ENCODE data around the gene ZSCAN16. TPM values are rescaled to one million over a fixed set of nuclear protein-coding genes. Genes with fewer than 3 reads are reported as not detected.

Gene ZSCAN16
- total and polyA plus RNA-seq, 2 of the 13 experiments (the other 11 are each of a cell fraction or from before 2014, with no cell fraction given), result 5.7 to 12.7 TPM

GRCh38 chr6:28161410-28162079 lies 37.1 kb downstream of the ZSCAN16 start (continued):
- peak; percentile 68 for TF ChIP-seq ZNF772 (CRISPR knock-in tag; IDR thresholded peaks at IDR 0.05)
- TF ChIP-seq TFAP4 (IDR thresholded peaks at IDR 0.05; ENCODE audit: borderline replicate concordance, low read depth), result 0 out of 2 replicates have a peak, but pooled peaks have one; percentile 38
- TF ChIP-seq ZNF777 (CRISPR knock-in tag; IDR thresholded peaks at IDR 0.05), result 0 out of 2 replicates have a peak, but pooled peaks have one; percentile 24
- TF ChIP-seq RBM22 (optimal IDR thresholded peaks at IDR 0.05; ENCODE audit: low read length), result peak; percentile 37
- no peak for TF ChIP-seq SUZ12 (IDR thresholded peaks at IDR 0.05; ENCODE audit: low read depth, low read length)
- no peak for TF ChIP-seq SP5 (CRISPR knock-in tag; IDR thresholded peaks at IDR 0.05; ENCODE audit: borderline replicate concordance, low read depth)
- peak; percentile 66 for TF ChIP-seq ZNF407 (CRISPR knock-in tag; IDR thresholded peaks at IDR 0.05; ENCODE audit: not compliant biosample characterization)
- peak; percentile 47; the same call in 1 of the 2 replicates for TF ChIP-seq ESRRA (CRISPR knock-in tag; IDR thresholded peaks at IDR 0.05; ENCODE audit: low read depth)
- peak; percentile 92 to 99 for TF ChIP-seq POLR2A (IDR thresholded peaks at IDR 0.05; ENCODE audit: insufficient read depth in 1 of 2, low read depth in 2 of 2, low read length in 2 of 2)
- peak; percentile 20; the same call in 1 of the 2 replicates for TF ChIP-seq SOX5 (CRISPR knock-in tag; IDR thresholded peaks at IDR 0.05; ENCODE audit: borderline replicate concordance)
- TF ChIP-seq PAX8 (CRISPR knock-in tag; IDR thresholded peaks at IDR 0.05; ENCODE audit: borderline replicate concordance), result no peak
- no peak for TF ChIP-seq CENPBD1 (CRISPR knock-in tag; IDR thresholded peaks at IDR 0.05; ENCODE audit: borderline replicate concordance, low read depth)
- peak; percentile 62; the same call in 1 of the 2 replicates for TF ChIP-seq ARNT2 (CRISPR knock-in tag; IDR thresholded peaks at IDR 0.05; ENCODE audit: low read depth)
- TF ChIP-seq ZNF331 (CRISPR knock-in tag; IDR thresholded peaks at IDR 0.05), result peak; percentile 75; the same call in 1 of the 2 replicates
- no peak for TF ChIP-seq MATR3 (CRISPR knock-in tag; IDR thresholded peaks at IDR 0.05)
- TF ChIP-seq ZNF124 (CRISPR knock-in tag; IDR thresholded peaks at IDR 0.05), result peak; percentile 73; the same call in 1 of the 2 replicates
- 0 out of 2 replicates have a peak, but pooled peaks have one; percentile 67 for TF ChIP-seq KDM3A (CRISPR knock-in tag; IDR thresholded peaks at IDR 0.05; ENCODE audit: low read depth)
- TF ChIP-seq ZNF335 (CRISPR knock-in tag; IDR thresholded peaks at IDR 0.05), result peak; percentile 77; the same call in 1 of the 2 replicates
- no peak for TF ChIP-seq CREBL2 (CRISPR knock-in tag; IDR thresholded peaks at IDR 0.05; ENCODE audit: borderline replicate concordance)
- TF ChIP-seq HMGA1 (CRISPR knock-in tag; conservative IDR thresholded peaks at IDR 0.05), result no peak
